ENCODE measurements around the gene SKIDA1. TPM values are rescaled to one million over a fixed set of nuclear protein-coding genes. Genes with fewer than 3 reads are reported as not detected.

SKIDA1 gene
- total RNA-seq, 1 donor from 2014 or later, result 1.3 TPM

DNA sequence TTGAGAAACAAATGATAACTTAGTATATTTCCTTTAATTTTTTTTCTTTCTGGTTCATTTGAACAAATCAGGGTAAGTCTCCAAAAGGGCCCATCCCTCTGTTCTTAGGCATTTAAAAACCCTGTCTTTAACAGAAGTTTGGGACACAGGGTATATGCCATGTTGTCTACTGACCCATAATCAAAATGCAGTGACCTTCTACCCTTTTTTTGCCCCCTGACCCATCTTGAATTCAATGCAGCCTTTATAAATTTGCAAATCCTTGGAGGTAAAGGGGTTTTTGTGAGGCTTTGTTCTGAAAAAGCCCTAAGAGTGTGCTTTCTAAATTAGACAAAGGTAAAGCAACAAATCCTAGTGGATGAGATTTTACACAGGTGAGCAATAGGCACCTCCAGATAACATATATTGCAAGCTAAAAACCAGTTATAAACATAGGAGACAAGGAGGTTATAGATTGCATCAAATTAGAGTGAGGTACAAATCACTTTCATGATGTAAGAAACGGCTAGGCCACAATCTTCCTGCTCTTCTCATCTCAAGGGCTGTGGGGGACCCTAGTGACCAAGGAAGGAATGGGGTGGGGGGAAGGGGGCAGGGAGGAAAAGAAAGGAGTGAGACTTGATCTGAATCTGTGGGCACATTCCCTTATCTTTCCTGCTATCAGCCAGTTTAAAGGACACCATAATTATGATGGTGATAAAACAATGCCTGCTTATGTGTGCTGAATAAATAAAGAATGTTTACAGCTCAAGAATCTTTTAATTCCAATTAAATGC is 2.7 kb downstream of the SKIDA1 start:
- peak overlapping the region; percentile 93 for H3K27ac Mint-ChIP-seq (ENCODE audit: unreplicated experiment)
- peaks cover 27% of the 10 kb centered on the region for H3K9me3 Mint-ChIP-seq (ENCODE audit: unreplicated experiment)
- peak overlapping the region; percentile 91 for H3K4me3 Mint-ChIP-seq (ENCODE audit: unreplicated experiment)
- no peak for DNase-seq
- peaks cover 44% of the 10 kb centered on the region for H3K4me1 Mint-ChIP-seq (ENCODE audit: low read depth, unreplicated experiment)
- TF ChIP-seq, protein P1, sequence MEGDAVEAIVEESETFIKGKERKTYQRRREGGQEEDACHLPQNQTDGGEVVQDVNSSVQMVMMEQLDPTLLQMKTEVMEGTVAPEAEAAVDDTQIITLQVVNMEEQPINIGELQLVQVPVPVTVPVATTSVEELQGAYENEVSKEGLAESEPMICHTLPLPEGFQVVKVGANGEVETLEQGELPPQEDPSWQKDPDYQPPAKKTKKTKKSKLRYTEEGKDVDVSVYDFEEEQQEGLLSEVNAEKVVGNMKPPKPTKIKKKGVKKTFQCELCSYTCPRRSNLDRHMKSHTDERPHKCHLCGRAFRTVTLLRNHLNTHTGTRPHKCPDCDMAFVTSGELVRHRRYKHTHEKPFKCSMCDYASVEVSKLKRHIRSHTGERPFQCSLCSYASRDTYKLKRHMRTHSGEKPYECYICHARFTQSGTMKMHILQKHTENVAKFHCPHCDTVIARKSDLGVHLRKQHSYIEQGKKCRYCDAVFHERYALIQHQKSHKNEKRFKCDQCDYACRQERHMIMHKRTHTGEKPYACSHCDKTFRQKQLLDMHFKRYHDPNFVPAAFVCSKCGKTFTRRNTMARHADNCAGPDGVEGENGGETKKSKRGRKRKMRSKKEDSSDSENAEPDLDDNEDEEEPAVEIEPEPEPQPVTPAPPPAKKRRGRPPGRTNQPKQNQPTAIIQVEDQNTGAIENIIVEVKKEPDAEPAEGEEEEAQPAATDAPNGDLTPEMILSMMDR (IDR thresholded peaks at IDR 0.05; ENCODE audit: partially characterized antibody, unreplicated experiment), result no peak
- H3K36me3 Mint-ChIP-seq (ENCODE audit: unreplicated experiment), result no peaks in the 10 kb centered on the region
- H3K27me3 Mint-ChIP-seq (ENCODE audit: unreplicated experiment), result peaks cover 29% of the 10 kb centered on the region

DNA sequence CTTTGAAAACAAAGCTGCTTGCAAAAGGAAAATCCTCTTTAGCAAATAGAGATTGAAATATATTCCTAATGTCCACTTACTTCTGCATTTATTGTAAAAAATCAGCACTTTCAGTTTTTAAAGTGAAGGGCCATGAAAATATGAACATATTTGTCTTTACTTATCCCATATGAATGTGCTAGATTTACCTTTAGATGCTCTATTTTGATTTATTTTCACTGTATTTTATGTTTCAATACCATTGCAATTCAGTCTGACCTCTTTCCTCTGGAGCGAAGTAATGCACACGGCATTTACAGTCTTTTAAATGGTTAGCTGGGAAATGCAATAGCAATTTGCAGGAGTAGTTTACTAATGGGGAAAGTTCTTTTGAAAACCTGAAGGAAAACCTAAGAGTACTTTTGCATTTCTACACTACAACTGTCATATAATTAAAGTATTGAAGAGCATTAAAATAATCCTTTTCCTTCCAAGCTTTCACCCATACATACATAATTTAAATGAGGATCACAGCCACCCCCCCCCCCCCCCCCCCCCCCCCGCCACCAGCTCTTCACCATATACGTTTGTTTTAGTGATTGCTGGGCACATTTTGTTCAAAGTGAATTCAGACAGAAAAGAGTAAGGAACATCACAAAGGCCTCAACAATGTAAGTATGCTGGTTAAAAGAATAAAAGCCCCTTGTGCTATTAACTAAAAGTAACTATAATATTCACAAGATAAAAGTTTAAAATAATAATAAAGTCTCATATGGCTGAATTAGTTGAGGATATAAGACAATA is 3.5 kb downstream of the SKIDA1 start:
- H3K9me3 Mint-ChIP-seq (ENCODE audit: unreplicated experiment), result peaks cover 29% of the 10 kb centered on the region
- TF ChIP-seq, protein P1 (IDR thresholded peaks at IDR 0.05; ENCODE audit: partially characterized antibody, unreplicated experiment), result no peak
- no peak overlapping the region for H3K4me3 Mint-ChIP-seq (ENCODE audit: unreplicated experiment)
- H3K4me1 Mint-ChIP-seq (ENCODE audit: low read depth, unreplicated experiment), result peaks cover 48% of the 10 kb centered on the region
- H3K36me3 Mint-ChIP-seq (ENCODE audit: unreplicated experiment), result no peaks in the 10 kb centered on the region
- DNase-seq, result no peak
- peaks cover 34% of the 10 kb centered on the region for H3K27me3 Mint-ChIP-seq (ENCODE audit: unreplicated experiment)
- H3K27ac Mint-ChIP-seq (ENCODE audit: unreplicated experiment), result no peak overlapping the region

DNA sequence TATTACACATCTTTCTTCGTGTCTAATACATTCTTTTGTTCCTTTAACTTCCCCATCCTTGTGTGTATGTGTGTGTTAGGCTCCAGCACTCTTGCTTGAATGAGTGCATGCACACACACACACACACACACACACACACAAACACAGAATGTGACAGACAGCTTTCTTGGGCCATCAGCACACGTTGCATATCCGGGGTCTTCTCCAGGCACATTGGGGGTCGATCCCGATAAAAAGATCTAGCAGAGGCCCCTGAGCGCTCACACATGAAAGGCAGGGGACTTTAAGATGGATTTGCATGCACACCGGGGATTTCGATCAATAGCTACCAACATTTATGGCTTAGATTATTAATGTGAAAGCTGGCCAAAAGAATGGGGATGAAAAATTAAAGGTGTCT is 4.5 kb downstream of the SKIDA1 start:
- Mint-ChIP-seq H3K27ac (ENCODE audit: unreplicated experiment) (no peak overlapping the region), H3K27me3 (ENCODE audit: unreplicated experiment) (peaks cover 30% of the 10 kb centered on the region), H3K4me3 (ENCODE audit: unreplicated experiment) (no peak overlapping the region), H3K4me1 (ENCODE audit: low read depth, unreplicated experiment) (peaks cover 50% of the 10 kb centered on the region), H3K9me3 (ENCODE audit: unreplicated experiment) (peaks cover 27% of the 10 kb centered on the region), H3K36me3 (ENCODE audit: unreplicated experiment) (no peaks in the 10 kb centered on the region)
- TF ChIP-seq, protein P1 (IDR thresholded peaks at IDR 0.05; ENCODE audit: partially characterized antibody, unreplicated experiment), result no peak
- no peak for DNase-seq

DNA sequence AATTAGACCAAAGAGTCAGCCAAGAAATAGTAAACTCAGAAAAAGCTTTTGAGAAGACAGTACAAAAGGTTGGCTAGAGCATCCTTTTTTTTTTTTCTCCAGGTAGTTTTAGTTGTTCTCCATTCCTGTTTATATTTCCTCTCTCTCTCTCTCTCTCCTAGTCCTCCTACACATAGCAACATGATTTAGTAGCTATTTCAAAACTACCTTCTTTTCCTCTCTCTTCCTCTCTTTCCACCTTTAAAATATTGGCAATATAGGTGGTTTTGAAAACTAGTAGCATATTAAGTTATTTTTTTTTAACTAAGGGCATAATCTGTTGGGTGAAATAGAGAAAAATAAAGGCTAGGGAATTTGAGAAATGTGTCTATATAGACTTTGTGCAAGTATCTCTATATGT is 5.0 kb downstream of the SKIDA1 start:
- no peak overlapping the region for H3K27ac Mint-ChIP-seq (ENCODE audit: unreplicated experiment)
- TF ChIP-seq, protein P1 (IDR thresholded peaks at IDR 0.05; ENCODE audit: partially characterized antibody, unreplicated experiment), result no peak
- peaks cover 30% of the 10 kb centered on the region for H3K9me3 Mint-ChIP-seq (ENCODE audit: unreplicated experiment)
- H3K27me3 Mint-ChIP-seq (ENCODE audit: unreplicated experiment), result peaks cover 33% of the 10 kb centered on the region
- DNase-seq, result no peak
- H3K4me1 Mint-ChIP-seq (ENCODE audit: low read depth, unreplicated experiment), result peaks cover 54% of the 10 kb centered on the region
- H3K36me3 Mint-ChIP-seq (ENCODE audit: unreplicated experiment), result no peaks in the 10 kb centered on the region
- H3K4me3 Mint-ChIP-seq (ENCODE audit: unreplicated experiment), result peak overlapping the region; percentile 35
